ENCODE measurements around the gene WSCD2. TPM values are rescaled to one million over a fixed set of nuclear protein-coding genes. Genes with fewer than 3 reads are reported as not detected.
"Not testable (repeated sequence)": the region's sequence is repeated elsewhere in the genome, so short reads cannot be mapped to it uniquely, and the experiment has no call there.

WSCD2 gene
- total RNA-seq, 4 donors from 2014 or later = 6.7 TPM; not detected in 3

DNA sequence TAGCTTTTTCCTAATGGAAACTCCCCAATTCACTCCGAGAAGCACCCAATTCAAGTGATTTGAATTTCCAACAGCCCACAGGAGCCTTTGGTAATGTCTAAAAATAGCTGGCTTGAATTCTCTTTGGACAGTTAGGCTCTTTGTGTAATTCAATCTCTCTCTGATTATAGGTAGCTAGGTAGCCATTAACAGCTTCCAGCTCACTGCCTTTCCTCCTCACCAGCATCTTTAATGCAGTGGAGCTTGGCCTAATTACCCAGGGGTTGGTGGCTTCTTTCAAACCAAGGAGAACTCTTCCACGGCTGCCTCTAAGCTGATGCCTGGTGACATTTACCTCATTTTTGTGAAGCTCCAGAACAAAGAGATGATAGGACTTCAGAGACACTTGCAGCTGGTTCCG is 86.4 kb downstream of the WSCD2 start:
- Histone ChIP-seq H3K4me1 (no peaks in the 10 kb centered on the region), H3K27ac (no peak overlapping the region), H3K36me3 (no peaks in the 10 kb centered on the region), H3K27me3 (no peaks in the 10 kb centered on the region), H3K9me3 (no peaks in the 10 kb centered on the region), H3K4me3 (no peak overlapping the region)
- DNase-seq = no peak
- TF ChIP-seq POLR2A (IDR thresholded peaks at IDR 0.05) = no peak
- TF ChIP-seq, protein P1, sequence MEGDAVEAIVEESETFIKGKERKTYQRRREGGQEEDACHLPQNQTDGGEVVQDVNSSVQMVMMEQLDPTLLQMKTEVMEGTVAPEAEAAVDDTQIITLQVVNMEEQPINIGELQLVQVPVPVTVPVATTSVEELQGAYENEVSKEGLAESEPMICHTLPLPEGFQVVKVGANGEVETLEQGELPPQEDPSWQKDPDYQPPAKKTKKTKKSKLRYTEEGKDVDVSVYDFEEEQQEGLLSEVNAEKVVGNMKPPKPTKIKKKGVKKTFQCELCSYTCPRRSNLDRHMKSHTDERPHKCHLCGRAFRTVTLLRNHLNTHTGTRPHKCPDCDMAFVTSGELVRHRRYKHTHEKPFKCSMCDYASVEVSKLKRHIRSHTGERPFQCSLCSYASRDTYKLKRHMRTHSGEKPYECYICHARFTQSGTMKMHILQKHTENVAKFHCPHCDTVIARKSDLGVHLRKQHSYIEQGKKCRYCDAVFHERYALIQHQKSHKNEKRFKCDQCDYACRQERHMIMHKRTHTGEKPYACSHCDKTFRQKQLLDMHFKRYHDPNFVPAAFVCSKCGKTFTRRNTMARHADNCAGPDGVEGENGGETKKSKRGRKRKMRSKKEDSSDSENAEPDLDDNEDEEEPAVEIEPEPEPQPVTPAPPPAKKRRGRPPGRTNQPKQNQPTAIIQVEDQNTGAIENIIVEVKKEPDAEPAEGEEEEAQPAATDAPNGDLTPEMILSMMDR (IDR thresholded peaks at IDR 0.05) = no peak

DNA sequence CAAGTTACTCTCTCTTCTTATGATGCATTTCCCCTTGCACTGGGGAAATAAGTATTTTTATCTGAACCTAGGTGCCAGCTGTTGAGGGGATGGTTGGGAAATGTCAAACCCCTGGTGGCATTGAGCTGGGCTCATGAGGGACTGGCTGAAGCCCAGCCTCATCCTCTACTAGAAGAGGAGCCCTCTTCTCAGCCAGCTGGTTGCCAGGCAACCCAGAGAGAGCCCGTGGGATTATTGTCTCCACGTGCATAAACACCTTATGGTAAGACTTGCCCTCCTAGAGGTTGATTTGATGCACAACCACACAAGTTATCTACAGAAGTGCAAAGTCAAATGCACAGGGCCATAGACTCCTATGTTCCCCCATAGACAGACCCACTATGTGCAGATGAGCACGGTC is 89.8 kb downstream of the WSCD2 start:
- Histone ChIP-seq H3K9me3 (no peaks in the 10 kb centered on the region), H3K27me3 (no peaks in the 10 kb centered on the region), H3K4me3 (no peak overlapping the region), H3K27ac (no peak overlapping the region), H3K4me1 (no peaks in the 10 kb centered on the region), H3K36me3 (no peaks in the 10 kb centered on the region)
- TF ChIP-seq POLR2A (IDR thresholded peaks at IDR 0.05) = no peak
- TF ChIP-seq, protein P1 (IDR thresholded peaks at IDR 0.05) = no peak
- no peak for DNase-seq

DNA sequence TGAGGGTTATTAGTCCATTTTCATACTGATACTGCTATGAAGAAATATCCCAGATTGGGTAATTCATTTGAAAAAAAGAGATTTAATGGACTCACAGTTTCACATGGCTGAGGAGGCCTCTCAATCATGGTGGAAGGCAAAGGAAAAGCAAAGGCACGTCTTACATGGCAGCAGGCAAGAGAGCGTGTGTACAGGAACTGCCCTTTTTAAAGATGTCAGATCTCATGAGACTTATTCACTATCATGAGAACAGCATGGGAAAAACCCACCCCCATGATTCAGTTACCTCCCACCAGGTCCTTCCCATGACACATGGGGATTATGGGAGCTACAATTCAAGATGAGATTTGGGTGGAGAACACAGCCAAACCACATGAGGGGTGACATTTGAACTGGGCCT is 96.0 kb downstream of the WSCD2 start:
- H3K4me1 ChIP-seq, DNase-seq, H3K27me3 ChIP-seq, H3K36me3 ChIP-seq, H3K4me3 ChIP-seq, H3K9me3 ChIP-seq, H3K27ac ChIP-seq: not testable (repeated sequence)

DNA sequence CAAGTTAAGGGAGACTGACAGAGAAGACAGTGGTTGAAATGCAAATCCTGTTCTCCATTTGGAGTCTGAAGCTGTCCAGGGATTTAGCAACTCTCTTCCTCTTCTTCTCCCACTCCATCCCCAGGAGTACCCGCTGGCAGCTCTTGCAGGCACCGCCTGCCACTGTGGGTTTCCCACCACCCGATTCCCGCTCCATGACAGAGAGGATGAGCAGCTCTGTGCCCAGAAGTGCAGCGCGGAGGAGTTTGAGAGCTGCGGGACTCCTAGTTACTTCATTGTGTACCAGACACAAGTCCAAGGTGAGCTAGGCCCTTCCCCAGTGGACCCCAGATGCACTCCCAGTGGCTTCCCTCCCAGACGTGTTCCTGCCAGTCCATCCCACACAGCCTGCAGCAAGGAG is 97.8 kb downstream of the WSCD2 start:
- Histone ChIP-seq H3K9me3 (no peaks in the 10 kb centered on the region), H3K27me3 (no peaks in the 10 kb centered on the region), H3K4me1 (no peaks in the 10 kb centered on the region), H3K4me3 (no peak overlapping the region), H3K27ac (no peak overlapping the region), H3K36me3 (no peaks in the 10 kb centered on the region)
- no peak for TF ChIP-seq POLR2A (IDR thresholded peaks at IDR 0.05)
- TF ChIP-seq, protein P1 (IDR thresholded peaks at IDR 0.05) = no peak
- no peak for DNase-seq

DNA sequence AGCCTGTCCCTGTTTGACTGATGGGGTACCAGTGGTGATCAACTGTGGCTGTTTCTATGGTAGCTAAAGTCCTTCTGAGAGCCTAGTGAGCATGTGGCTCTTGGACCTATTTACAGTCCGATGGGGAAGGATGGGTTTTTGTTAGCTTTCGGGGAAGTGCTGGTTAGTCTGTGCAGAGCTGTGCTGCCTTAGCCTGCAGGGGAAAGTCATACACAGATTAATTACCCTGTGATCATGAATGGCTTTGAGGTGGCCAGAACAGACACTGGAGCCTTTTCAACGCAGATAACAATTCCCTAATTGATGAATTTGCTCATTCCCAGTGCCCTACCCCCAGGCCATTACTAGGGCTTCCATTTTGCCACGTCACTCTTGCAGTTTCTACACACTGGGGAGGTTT is 99.7 kb downstream of the WSCD2 start:
- H3K4me1 ChIP-seq = no peaks in the 10 kb centered on the region
- H3K9me3 ChIP-seq = no peaks in the 10 kb centered on the region
- no peak overlapping the region for H3K4me3 ChIP-seq
- no peaks in the 10 kb centered on the region for H3K36me3 ChIP-seq
- H3K27me3 ChIP-seq = no peaks in the 10 kb centered on the region
- no peak for TF ChIP-seq POLR2A (IDR thresholded peaks at IDR 0.05)
- TF ChIP-seq, protein P1 (IDR thresholded peaks at IDR 0.05) = no peak
- no peak for DNase-seq
- no peak overlapping the region for H3K27ac ChIP-seq

DNA sequence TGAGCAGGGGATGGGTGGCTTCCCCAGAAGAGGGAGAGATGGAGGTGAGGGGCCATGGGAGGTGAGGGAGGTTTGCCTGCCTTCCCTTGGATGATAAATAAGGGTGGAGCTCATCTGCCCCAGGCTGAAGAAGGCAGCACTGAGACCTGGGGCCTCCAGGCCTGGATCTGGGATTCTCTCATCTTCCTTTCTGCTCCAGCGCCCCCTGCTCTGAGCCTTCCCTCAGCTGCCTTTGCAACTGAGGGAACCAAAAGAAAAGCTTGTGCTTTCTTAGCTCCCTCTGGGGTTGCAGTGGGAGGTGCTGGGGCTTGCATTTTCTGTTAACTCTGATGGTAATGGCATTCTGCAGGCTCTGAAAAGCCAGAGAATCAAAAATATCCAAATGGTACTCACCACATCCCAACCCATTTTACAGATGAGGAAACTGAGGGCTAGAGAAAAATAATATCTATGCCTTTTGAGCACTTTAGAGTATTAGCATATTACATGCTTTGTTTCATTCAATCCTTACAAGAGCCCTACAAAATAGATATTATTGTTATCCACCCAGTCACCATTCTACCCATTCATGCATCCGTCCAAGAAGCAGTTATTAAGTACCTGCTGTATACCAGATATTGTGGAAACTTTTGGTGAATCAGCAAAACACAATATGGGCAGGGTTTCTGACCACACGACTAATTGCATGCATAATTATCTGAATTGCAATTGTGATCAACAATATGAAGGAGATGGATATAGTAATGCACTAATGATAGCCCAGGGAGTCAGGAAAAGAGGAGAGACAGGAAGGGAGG is 102.2 kb downstream of the WSCD2 start:
- no peaks in the 10 kb centered on the region for H3K27me3 ChIP-seq
- no peak for DNase-seq
- no peaks in the 10 kb centered on the region for H3K9me3 ChIP-seq
- no peaks in the 10 kb centered on the region for H3K36me3 ChIP-seq
- no peak overlapping the region for H3K27ac ChIP-seq
- TF ChIP-seq POLR2A (IDR thresholded peaks at IDR 0.05) = no peak
- TF ChIP-seq, protein P1 (IDR thresholded peaks at IDR 0.05) = no peak
- H3K4me1 ChIP-seq = no peaks in the 10 kb centered on the region
- no peak overlapping the region for H3K4me3 ChIP-seq

Data from Peyer's patch (tissue), 4 donors.